Measurements from ENCODE around the gene TRMT44.

The TRMT44 gene

DNA sequence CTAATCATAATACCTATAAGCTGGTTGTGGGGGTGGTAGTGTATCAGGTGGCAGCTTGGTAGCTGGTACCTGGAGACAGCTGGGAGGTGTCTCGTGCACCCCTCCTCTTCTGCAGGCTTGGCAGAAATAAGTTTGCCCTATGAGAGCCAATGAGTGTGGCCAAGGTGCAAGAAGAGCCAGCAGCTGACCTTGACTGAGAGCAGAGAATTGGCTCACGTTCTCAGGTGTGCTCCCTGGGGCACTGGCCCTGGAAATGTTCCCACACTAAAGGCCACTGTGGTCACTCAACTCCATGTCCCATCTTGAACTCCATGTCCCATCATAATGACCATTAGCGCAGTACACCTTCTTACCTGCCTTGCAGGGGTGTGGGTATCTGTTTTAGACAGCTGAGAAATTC lies 13.4 kb downstream of the TRMT44 start:
- TF ChIP-seq CTCF (IDR thresholded peaks at IDR 0.05; ENCODE audit: extremely low read depth, insufficient read depth, missing control alignments), result no peak
- in situ Hi-C loops (cut with MboI; ENCODE audit: low pct_unique_long_range_greater_than_20kb, low sequenced_read_pairs, unreplicated experiment), result loop anchor here (25.0 kb wide), 1 partner anchor 133 kb away; the partner anchor contains the start of genes CPZ and GPR78
- DNase-seq (ENCODE audit: low spot score), result no peak

- in situ Hi-C loops (cut with MboI; ENCODE audit: low pct_unique_long_range_greater_than_20kb, low sequenced_read_pairs, unreplicated experiment), result loop anchor here (25.0 kb wide), 1 partner anchor 130 kb away; the partner anchor contains the start of genes CPZ and GPR78
- DNase-seq (ENCODE audit: low spot score), result no peak
Measured at GRCh38 chr4:8457646-8458252, 17.2 kb downstream of the TRMT44 start.

GRCh38 chr4:8459867-8460445 lies 19.4 kb downstream of the TRMT44 start:
- in situ Hi-C loops (cut with MboI; ENCODE audit: low pct_unique_long_range_greater_than_20kb, low sequenced_read_pairs, unreplicated experiment), result loop anchor here (25.0 kb wide), 1 partner anchor 127 kb away; the partner anchor contains the start of genes CPZ and GPR78

More at GRCh38 chr4:8457646-8458252, 17.2 kb downstream of the TRMT44 start:
- no peak for TF ChIP-seq CTCF (IDR thresholded peaks at IDR 0.05; ENCODE audit: extremely low read depth, insufficient read depth, missing control alignments)

DNA sequence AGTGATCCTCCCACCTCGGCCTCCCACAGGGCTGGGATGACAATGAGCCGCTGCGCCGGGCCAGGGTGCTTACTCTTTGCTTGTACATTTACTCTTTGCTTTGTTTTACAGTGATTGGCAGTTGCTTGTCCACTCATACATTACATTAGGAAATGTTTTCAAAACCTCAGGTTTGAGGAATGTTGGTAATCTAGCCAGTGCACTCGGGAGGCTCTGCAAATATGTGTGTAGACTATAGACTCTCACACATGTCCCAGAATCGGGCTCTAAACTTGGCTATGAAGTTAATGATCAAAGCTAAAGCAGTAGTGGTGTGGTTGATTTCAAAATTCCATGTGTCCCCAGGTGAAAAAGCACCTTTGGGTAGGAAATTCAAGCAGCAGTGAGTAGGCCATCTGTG lies 20.5 kb downstream of the TRMT44 start:
- in situ Hi-C loops (cut with MboI; ENCODE audit: low pct_unique_long_range_greater_than_20kb, low sequenced_read_pairs, unreplicated experiment), result loop anchor here (25.0 kb wide), 1 partner anchor 126 kb away; the partner anchor contains the start of genes CPZ and GPR78
- no peak for DNase-seq (ENCODE audit: low spot score)
- no peak for TF ChIP-seq CTCF (IDR thresholded peaks at IDR 0.05; ENCODE audit: extremely low read depth, insufficient read depth, missing control alignments)

More at GRCh38 chr4:8459867-8460445, 19.4 kb downstream of the TRMT44 start:
- TF ChIP-seq CTCF (IDR thresholded peaks at IDR 0.05; ENCODE audit: extremely low read depth, insufficient read depth, missing control alignments), result no peak
- DNase-seq (ENCODE audit: low spot score), result no peak

DNA sequence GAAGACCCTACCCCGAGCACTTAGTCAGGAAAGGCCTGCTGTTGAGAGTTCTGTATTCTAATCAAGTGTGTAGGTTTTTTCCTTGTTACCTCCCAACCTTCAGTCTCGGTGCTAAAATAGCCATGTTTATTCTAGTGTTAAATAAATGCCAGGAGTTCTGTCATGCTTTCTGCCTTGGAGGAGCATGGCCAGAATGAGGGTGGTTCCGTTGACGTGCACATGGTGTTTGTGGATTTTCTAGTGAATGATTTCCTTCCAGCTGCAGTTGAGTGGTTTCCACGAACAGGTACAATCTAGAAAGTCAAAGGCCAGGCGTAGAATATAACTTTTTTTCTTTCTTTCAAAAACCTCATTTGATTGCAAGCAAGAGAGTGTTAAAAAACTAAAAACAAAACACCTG lies 21.0 kb downstream of the TRMT44 start:
- in situ Hi-C loops (cut with MboI; ENCODE audit: low pct_unique_long_range_greater_than_20kb, low sequenced_read_pairs, unreplicated experiment), result loop anchor here (25.0 kb wide), 1 partner anchor 126 kb away; the partner anchor contains the start of genes CPZ and GPR78
- no peak for DNase-seq (ENCODE audit: low spot score)
- TF ChIP-seq CTCF (IDR thresholded peaks at IDR 0.05; ENCODE audit: extremely low read depth, insufficient read depth, missing control alignments), result no peak

DNA sequence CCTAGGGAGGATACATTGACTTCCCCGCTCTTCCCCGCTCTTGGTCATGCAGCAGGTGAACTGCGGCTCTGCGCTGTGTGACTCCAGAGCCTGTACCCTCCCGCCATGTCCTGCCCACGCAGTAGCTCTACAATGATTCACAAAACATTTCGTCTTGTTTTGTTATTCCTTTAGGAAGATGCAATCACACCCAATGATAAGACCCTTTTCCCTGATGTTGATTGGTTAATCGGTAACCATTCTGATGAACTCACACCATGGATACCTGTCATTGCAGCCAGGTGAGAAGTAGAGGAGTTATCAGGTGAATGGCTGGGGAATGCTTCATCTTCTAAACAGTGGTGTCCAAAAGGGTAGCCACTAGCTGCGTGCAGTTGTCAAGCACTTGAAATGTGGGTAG lies 23.2 kb downstream of the TRMT44 start:
- DNase-seq (ENCODE audit: low spot score), result no peak
- in situ Hi-C loops (cut with MboI; ENCODE audit: low pct_unique_long_range_greater_than_20kb, low sequenced_read_pairs, unreplicated experiment), result loop anchor here (25.0 kb wide), 1 partner anchor 123 kb away; the partner anchor contains the start of genes CPZ and GPR78
- TF ChIP-seq CTCF (IDR thresholded peaks at IDR 0.05; ENCODE audit: extremely low read depth, insufficient read depth, missing control alignments), result no peak
